MM.1S (cell line): ENCODE data around the gene FAM193B.
"Not testable (repeated sequence)": the region's sequence is repeated elsewhere in the genome, so short reads cannot be mapped to it uniquely, and the experiment has no call there.

Experiments
- DNase-seq: peaks from one replicate; pipeline ENCODE4 v3.0.0-alpha.2; 2015
- H2AFZ ChIP-seq: fragments of 300-600 bp; sonication (generic); 2 replicates; pipeline ENCODE4 v1.6.0; 2016; ENCODE audit warnings: antibody characterized with exemption, low read length
- H3F3A ChIP-seq: fragments of 300-600 bp; sonication (generic); 2 replicates; pipeline ENCODE4 v1.6.1; 2016; ENCODE audit warnings: mild to moderate bottlenecking, antibody characterized with exemption, low read length, moderate library complexity, mixed read lengths; ENCODE audit not compliant: insufficient read depth
- H3K27ac ChIP-seq: fragments of 300-600 bp; sonication (generic); 2 replicates; pipeline ENCODE4 v1.5.1; 2016; ENCODE audit warnings: mild to moderate bottlenecking, low read length
- H3K27me3 ChIP-seq: fragments of 300-600 bp; sonication (generic); replicated peaks from 2 replicates; pipeline ENCODE4 v1.6.0; 2016; ENCODE audit warnings: low read length; ENCODE audit not compliant: insufficient read depth
- H3K36me3 ChIP-seq: fragments of 300-600 bp; sonication (generic); replicated peaks from 2 replicates; pipeline ENCODE4 v1.6.1; 2016; ENCODE audit warnings: mild to moderate bottlenecking, low read length, mixed read lengths; ENCODE audit not compliant: insufficient read depth
- H3K4me1 ChIP-seq: fragments of 300-600 bp; sonication (generic); 2 replicates; pipeline ENCODE4 v1.6.1; 2016; ENCODE audit warnings: low read length, mixed read lengths
- H3K4me2 ChIP-seq: fragments of 300-600 bp; sonication (generic); 2 replicates; pipeline ENCODE4 v1.6.0; 2016; ENCODE audit warnings: low read depth, low read length
- H3K4me3 ChIP-seq: fragments of 300-600 bp; sonication (generic); 2 replicates; pipeline ENCODE4 v1.5.1; 2016; ENCODE audit warnings: low read length, mixed read lengths
- H3K79me2 ChIP-seq: fragments of 300-600 bp; sonication (generic); 2 replicates; pipeline ENCODE4 v1.6.1; 2016; ENCODE audit warnings: mixed run types, low read length, mixed read lengths
- H3K9ac ChIP-seq: fragments of 300-600 bp; sonication (generic); 2 replicates; pipeline ENCODE4 v1.6.1; 2016; ENCODE audit warnings: low read length, mixed read lengths
- H3K9me2 ChIP-seq: fragments of 300-600 bp; sonication (generic); replicated peaks from 2 replicates; pipeline ENCODE4 v1.6.1; 2016; ENCODE audit warnings: mild to moderate bottlenecking, low read length, mixed read lengths; ENCODE audit not compliant: insufficient read depth
- H3K9me3 ChIP-seq: fragments of 300-600 bp; sonication (generic); replicated peaks from 2 replicates; pipeline ENCODE4 v1.6.1; 2016; ENCODE audit warnings: mild to moderate bottlenecking, low read length, mixed read lengths; ENCODE audit not compliant: insufficient read depth
- H4K20me1 ChIP-seq: fragments of 300-600 bp; sonication (generic); 2 replicates; pipeline ENCODE4 v1.6.1; 2016; ENCODE audit warnings: mild to moderate bottlenecking, low read length, moderate library complexity, mixed read lengths; ENCODE audit not compliant: insufficient read depth
- CTCF ChIP-seq: fragments of 300-600 bp; sonication (generic); IDR thresholded peaks from 2 replicates; pipeline ENCODE4 v1.5.1; 2016; ENCODE audit warnings: antibody characterized with exemption, low read length, mixed read lengths
- EZH2 ChIP-seq: fragments of 300-600 bp; sonication (generic); optimal IDR thresholded peaks from 2 replicates; pipeline ENCODE3; 2017; ENCODE audit warnings: low read depth, mild to moderate bottlenecking, antibody characterized with exemption, low read length, mixed read lengths
- EZH2phosphoT487 ChIP-seq: fragments of 300-600 bp; sonication (generic); IDR thresholded peaks from 2 replicates; pipeline ENCODE4 v1.6.1; 2018; ENCODE audit warnings: antibody characterized with exemption, low read length

FAM193B gene

DNA sequence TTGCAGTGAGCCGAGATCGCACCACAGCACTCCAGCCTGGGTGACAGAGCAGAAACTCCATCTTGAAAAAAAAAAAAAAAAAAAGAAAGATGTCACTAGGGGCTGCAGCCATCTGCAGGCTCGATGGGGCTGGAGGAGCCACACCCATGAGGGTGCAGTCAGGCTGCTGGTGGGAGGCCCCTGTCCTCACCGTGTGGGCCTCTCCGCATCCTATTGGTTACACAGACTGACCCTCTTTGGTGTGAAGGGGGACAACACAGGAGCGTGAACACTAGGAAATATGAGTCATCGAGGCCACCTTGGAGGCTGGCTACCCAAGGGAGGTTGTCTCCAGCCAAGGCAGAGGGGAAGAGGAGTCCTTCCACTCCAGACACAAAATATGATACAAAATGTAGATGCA, 14.0 kb upstream of the FAM193B start:
- Histone ChIP-seq H3K27ac (no peak overlapping the region), H2AFZ (no peak overlapping the region), H3K79me2 (no peaks in the 10 kb centered on the region), H3K4me2 (no peak overlapping the region), H3K9me3 (no peaks in the 10 kb centered on the region), H3K4me3 (no peak overlapping the region), H3K27me3 (no peaks in the 10 kb centered on the region), H3F3A (no peaks in the 10 kb centered on the region), H3K9ac (no peak overlapping the region), H4K20me1 (no peaks in the 10 kb centered on the region), H3K4me1 (no peaks in the 10 kb centered on the region), H3K9me2 (no peaks in the 10 kb centered on the region), H3K36me3 (no peaks in the 10 kb centered on the region)
- DNase-seq, result no peak
- no peak for TF ChIP-seq CTCF
- no peak for TF ChIP-seq EZH2
- TF ChIP-seq EZH2phosphoT487, result no peak

DNA sequence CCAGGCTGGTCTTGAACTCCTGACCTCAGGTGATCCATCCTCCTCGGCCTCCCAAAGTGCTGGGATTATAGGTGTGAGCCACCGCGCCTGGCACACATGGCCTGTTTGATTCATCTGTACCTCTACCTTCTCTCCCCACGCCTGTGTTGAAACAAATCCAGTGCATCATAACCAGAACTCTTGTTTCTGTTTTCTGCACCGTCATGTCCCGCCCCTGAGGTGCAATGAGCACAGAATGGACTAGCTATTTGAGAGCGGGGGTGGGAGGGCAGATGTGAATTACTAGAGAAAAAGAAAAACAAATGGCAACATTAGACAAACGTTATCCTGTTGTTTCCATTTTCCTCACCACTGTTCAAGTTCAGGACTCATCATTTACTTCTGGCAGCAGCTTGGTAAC, 10.7 kb upstream of the FAM193B start:
- Histone ChIP-seq H3K27me3 (no peaks in the 10 kb centered on the region), H3K4me2 (no peak overlapping the region), H3K36me3 (no peaks in the 10 kb centered on the region), H3K9me3 (no peaks in the 10 kb centered on the region), H3K9me2 (no peaks in the 10 kb centered on the region), H3K4me3 (no peak overlapping the region), H4K20me1 (no peaks in the 10 kb centered on the region), H3F3A (no peaks in the 10 kb centered on the region), H3K4me1 (no peaks in the 10 kb centered on the region), H2AFZ (no peak overlapping the region), H3K27ac (no peak overlapping the region), H3K9ac (no peak overlapping the region), H3K79me2 (no peaks in the 10 kb centered on the region)
- TF ChIP-seq EZH2phosphoT487 (no peak), EZH2 (no peak), CTCF (no peak)
- no peak for DNase-seq

DNA sequence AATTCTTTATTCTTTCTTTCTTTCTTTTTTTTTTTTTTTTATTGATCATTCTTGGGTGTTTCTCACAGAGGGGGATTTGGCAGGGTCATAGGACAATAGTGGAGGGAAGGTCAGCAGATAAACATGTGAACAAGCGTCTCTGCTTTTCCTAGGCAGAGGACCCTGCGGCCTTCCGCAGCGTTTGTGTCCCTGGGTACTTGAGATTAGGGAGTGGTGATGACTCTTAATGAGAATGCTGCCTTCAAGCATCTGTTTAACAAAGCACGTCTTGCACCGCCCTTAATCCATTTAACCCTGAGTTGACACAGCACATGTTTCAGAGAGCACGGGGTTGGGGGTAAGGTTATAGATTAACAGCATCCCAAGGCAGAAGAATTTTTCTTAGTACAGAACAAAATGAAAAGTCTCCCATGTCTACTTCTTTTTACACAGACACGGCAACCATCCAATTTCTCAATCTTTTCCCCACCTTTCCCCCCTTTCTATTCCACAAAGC, 5.1 kb upstream of the FAM193B start:
- H4K20me1 ChIP-seq, H3K9me3 ChIP-seq, H3K79me2 ChIP-seq, H3K36me3 ChIP-seq, H3K27ac ChIP-seq, H3K4me1 ChIP-seq, H3K9ac ChIP-seq, H2AFZ ChIP-seq, H3K4me3 ChIP-seq, H3K27me3 ChIP-seq, H3K9me2 ChIP-seq, DNase-seq, H3F3A ChIP-seq, H3K4me2 ChIP-seq: not testable (repeated sequence)

- Histone ChIP-seq H3K27ac (no peak overlapping the region), H3K9ac (no peak overlapping the region), H2AFZ (no peak overlapping the region), H3K27me3 (no peaks in the 10 kb centered on the region), H3F3A (no peaks in the 10 kb centered on the region), H3K79me2 (peaks cover 18% of the 10 kb centered on the region), H3K9me2 (no peaks in the 10 kb centered on the region), H3K9me3 (no peaks in the 10 kb centered on the region), H3K36me3 (no peaks in the 10 kb centered on the region), H4K20me1 (peaks cover 4% of the 10 kb centered on the region; the same call in 1 of the 2 replicates), H3K4me3 (no peak overlapping the region), H3K4me1 (peaks cover 6% of the 10 kb centered on the region), H3K4me2 (no peak overlapping the region)
- TF ChIP-seq CTCF (no peak), EZH2phosphoT487 (no peak), EZH2 (no peak)
- no peak for DNase-seq
These were observed 3.4 kb upstream of the FAM193B start for GRCh38 chr5:177557796-177558195.
